Neural crest cell (in vitro differentiated cells): ENCODE measurements around the gene C1orf105. TPM values are rescaled to one million over a fixed set of nuclear protein-coding genes. Genes with fewer than 3 reads are reported as not detected.

Experiments
- DNase-seq: peaks from one replicate; pipeline ENCODE4 v3.0.0; 2021; ENCODE audit warnings: low read depth, mixed read lengths, low spot score
- H3K27ac Mint-ChIP-seq: one replicate; pipeline ENCODE4 v1.8.0; 2021; ENCODE audit warnings: mild to moderate bottlenecking, mixed read lengths; ENCODE audit not compliant: unreplicated experiment
- H3K27me3 Mint-ChIP-seq: 2 replicates; pipeline ENCODE4 v1.8.0; 2021; ENCODE audit warnings: low read depth, mild to moderate bottlenecking, mixed read lengths
- H3K36me3 Mint-ChIP-seq: 2 replicates; pipeline ENCODE4 v1.8.0; 2021; ENCODE audit warnings: low read depth, mild to moderate bottlenecking, mixed read lengths
- H3K4me1 Mint-ChIP-seq: 2 replicates; pipeline ENCODE4 v1.8.0; 2021; ENCODE audit warnings: mixed read lengths
- H3K4me3 Mint-ChIP-seq: one replicate; pipeline ENCODE4 v1.8.0; 2021; ENCODE audit warnings: mild to moderate bottlenecking, mixed read lengths
- H3K9me3 Mint-ChIP-seq: 2 replicates; pipeline ENCODE4 v1.8.0; 2021; ENCODE audit warnings: mixed read lengths
- CTCF ChIP-seq: fragments of 200-600 bp; sonication (generic); conservative IDR thresholded peaks from 2 replicates; pipeline ENCODE4 v1.5.0; 2021; ENCODE audit warnings: antibody characterized with exemption, mild to moderate bottlenecking
- total RNA-seq: library from RNA; stranded (reverse); gene quantifications from 2 replicates; pipeline ENCODE4 v1.2.1, GENCODE V29; 2021

The C1orf105 gene
- total RNA-seq, 1 donor from 2014 or later: not detected

GRCh38 chr1:172404121-172404520 is 16.4 kb upstream of the C1orf105 start:
- H3K27ac Mint-ChIP-seq: no peak overlapping the region
- H3K9me3 Mint-ChIP-seq: no peaks in the 10 kb centered on the region
- no peak overlapping the region for H3K4me3 Mint-ChIP-seq
- no peaks in the 10 kb centered on the region for H3K36me3 Mint-ChIP-seq
- H3K27me3 Mint-ChIP-seq: no peaks in the 10 kb centered on the region
- DNase-seq: no peak
- H3K4me1 Mint-ChIP-seq: peaks cover 22% of the 10 kb centered on the region
- TF ChIP-seq CTCF: no peak

GRCh38 chr1:172405912-172406311 is 14.6 kb upstream of the C1orf105 start:
- Mint-ChIP-seq H3K36me3 (no peaks in the 10 kb centered on the region), H3K4me3 (no peak overlapping the region), H3K4me1 (peaks cover 6% of the 10 kb centered on the region), H3K27me3 (no peaks in the 10 kb centered on the region), H3K9me3 (no peaks in the 10 kb centered on the region), H3K27ac (no peak overlapping the region)
- TF ChIP-seq CTCF: no peak
- DNase-seq: no peak

- Mint-ChIP-seq H3K27me3 (no peaks in the 10 kb centered on the region), H3K9me3 (no peaks in the 10 kb centered on the region), H3K27ac (no peak overlapping the region), H3K4me3 (no peak overlapping the region), H3K4me1 (peaks cover 6% of the 10 kb centered on the region), H3K36me3 (peaks cover 2% of the 10 kb centered on the region)
- no peak for TF ChIP-seq CTCF
- DNase-seq: no peak
These were observed 13.5 kb upstream of the C1orf105 start for GRCh38 chr1:172406968-172407367.

- no peaks in the 10 kb centered on the region for H3K4me1 Mint-ChIP-seq
- no peak overlapping the region for H3K4me3 Mint-ChIP-seq
- H3K27me3 Mint-ChIP-seq: no peaks in the 10 kb centered on the region
- H3K9me3 Mint-ChIP-seq: no peaks in the 10 kb centered on the region
- H3K36me3 Mint-ChIP-seq: peaks cover 2% of the 10 kb centered on the region
- no peak for TF ChIP-seq CTCF
- DNase-seq: no peak
- no peak overlapping the region for H3K27ac Mint-ChIP-seq
These were observed 11.5 kb upstream of the C1orf105 start for GRCh38 chr1:172408958-172409357.

GRCh38 chr1:172410027-172410426 is 10.5 kb upstream of the C1orf105 start:
- Mint-ChIP-seq H3K36me3 (peaks cover 2% of the 10 kb centered on the region), H3K9me3 (no peaks in the 10 kb centered on the region), H3K27me3 (no peaks in the 10 kb centered on the region), H3K4me1 (no peaks in the 10 kb centered on the region), H3K4me3 (no peak overlapping the region), H3K27ac (no peak overlapping the region)
- no peak for DNase-seq
- no peak for TF ChIP-seq CTCF
